Peyer's patch (tissue), 4 donors: ENCODE results near the gene ISCA1.

Source experiments
- CTCF ChIP-seq, 6 experiments: fragments of 450-650 bp in 4 of 6; fragments of 200-600 bp in 2 of 6; sonication (generic) in 1 of 6; IDR thresholded peaks; one replicate each; pipeline ENCODE4 v1.5.1; 2017 to 2019; ENCODE audit warnings: antibody characterized with exemption in 6 of 6, mild to moderate bottlenecking in 3 of 6, moderate library complexity in 1 of 6
- POLR2A ChIP-seq, 2 donors: fragments of 450-650 bp; IDR thresholded peaks; one replicate each; pipeline ENCODE4 v1.5.1; 2017; ENCODE audit warnings: antibody characterized with exemption in 2 of 2, mild to moderate bottlenecking in 2 of 2, moderate library complexity in 2 of 2

GRCh38 chr9:86217076-86217755 is 65.1 kb downstream of the ISCA1 start:
- TF ChIP-seq CTCF (IDR thresholded peaks at IDR 0.05) (no peak), POLR2A (IDR thresholded peaks at IDR 0.05) (no peak)
